GM19238 (cell line): ENCODE data around the gene GNG14.
A peak's percentile ranks its signal among the peaks of the same experiment; 100 is the strongest.
"Not testable (repeated sequence)": the region's sequence is repeated elsewhere in the genome, so short reads cannot be mapped to it uniquely, and the experiment has no call there.

ENCODE experiments used
- DNase-seq: peaks from one replicate; pipeline ENCODE4 v3.0.0; 2011; ENCODE audit warnings: low spot score; ENCODE audit not compliant: insufficient read length

Gene GNG14

GRCh38 chr19:12696366-12697335 lies 8.9 kb downstream of the GNG14 start, which contains the start of gene FBXW9:
Gene FBXW9, minus strand, starts transcription at chr19:12696631. Its CDS starts 50 bp downstream, at chr19:12696581.
- peak; percentile 99 for DNase-seq

GRCh38 chr19:12697425-12697824 lies 9.6 kb downstream of the GNG14 start:
- DNase-seq = not testable (repeated sequence)

- no peak for DNase-seq
These were observed 10.3 kb downstream of the GNG14 start for GRCh38 chr19:12698138-12698537.

- DNase-seq = no peak
These were observed 13.9 kb downstream of the GNG14 start for GRCh38 chr19:12701596-12702282.

GRCh38 chr19:12703046-12703445 lies 15.2 kb downstream of the GNG14 start:
- peak; percentile 44 for DNase-seq

- no peak for DNase-seq
These were observed 17.4 kb downstream of the GNG14 start for GRCh38 chr19:12705169-12705568.

- DNase-seq = no peak
These were observed 18.0 kb downstream of the GNG14 start for GRCh38 chr19:12705654-12706331.

- DNase-seq = no peak
These were observed 18.5 kb downstream of the GNG14 start for GRCh38 chr19:12706332-12706718.

- DNase-seq = no peak
These were observed 20.8 kb downstream of the GNG14 start for GRCh38 chr19:12708641-12709040.

GRCh38 chr19:12711187-12711586 lies 23.4 kb downstream of the GNG14 start:
- DNase-seq = no peak

GRCh38 chr19:12712077-12712476 lies 24.3 kb downstream of the GNG14 start:
- not testable (repeated sequence) for DNase-seq

- not testable (repeated sequence) for DNase-seq
These were observed 25.5 kb downstream of the GNG14 start for GRCh38 chr19:12713304-12713703.

- DNase-seq = no peak
These were observed 27.3 kb downstream of the GNG14 start for GRCh38 chr19:12715102-12715501.

GRCh38 chr19:12715929-12716328 lies 28.1 kb downstream of the GNG14 start:
- no peak for DNase-seq

- no peak for DNase-seq
These were observed 32.5 kb downstream of the GNG14 start for GRCh38 chr19:12720296-12720695.

- DNase-seq = no peak
These were observed 33.3 kb downstream of the GNG14 start for GRCh38 chr19:12720851-12721655.

GRCh38 chr19:12721656-12722565 lies 34.1 kb downstream of the GNG14 start:
- peak; percentile 72 for DNase-seq

GRCh38 chr19:12722566-12723380 lies 35.0 kb downstream of the GNG14 start:
- DNase-seq = peak; percentile 99

GRCh38 chr19:12723381-12723640 lies 35.5 kb downstream of the GNG14 start:
- no peak for DNase-seq
